Endothelial cell of umbilical vein (primary cell): ENCODE measurements around the gene TMEM120A. TPM values are rescaled to one million over a fixed set of nuclear protein-coding genes. Genes with fewer than 3 reads are reported as not detected.
A peak's percentile ranks its signal among the peaks of the same experiment; 100 is the strongest.

Experiments
- BruUV-seq: library from RNA; stranded (reverse); fragments of 400-500 nt; replicated peaks from 2 replicates; lab custom pipeline; 2021; lab: Mats Ljungman, UMichigan
- CTCF ChIA-PET: fragments of 300-600, 350-600 bp; sonication (Branson Sonifier 250); formaldehyde crosslinking; loops from one replicate; lab custom pipeline; 2021; ENCODE audit warnings: antibody characterized with exemption, inconsistent platforms; lab: Charles Lee
- POLR2A ChIA-PET: fragments of 300-600, 350-600 bp; sonication (Branson Sonifier 250); formaldehyde crosslinking; loops from one replicate; lab custom pipeline; 2021; ENCODE audit warnings: antibody characterized with exemption, inconsistent platforms; lab: Charles Lee
- DNase-seq: peaks from one replicate; pipeline ENCODE4 v3.0.0-alpha.2; 2011; ENCODE audit warnings: low read depth, low spot score
- FAIRE-seq: peaks from 2 replicates; lab custom pipeline; 2011; peaks lifted over from hg19 to GRCh38; lab: Jason Lieb, UNC
- H2AFZ ChIP-seq: 2 replicates; pipeline ENCODE4 v1.6.0; 2012; ENCODE audit warnings: low read depth, low read length, control low read depth, inconsistent platforms
- H3K27ac ChIP-seq: 2 replicates; pipeline ENCODE4 v1.5.1; 2011; ENCODE audit warnings: low read depth, mild to moderate bottlenecking, control low read depth, low read length, moderate library complexity; ENCODE audit not compliant: insufficient read depth
- H3K27me3 ChIP-seq, 2 experiments: 2 replicates each; pipeline versions ENCODE4 v1.6.0 to v1.6.1; 2011; ENCODE audit warnings: low read length in 2 of 2, mixed read lengths in 1 of 2; ENCODE audit not compliant: control insufficient read depth in 2 of 2, insufficient read depth in 2 of 2
- H3K36me3 ChIP-seq, 2 experiments: 2 replicates in 1 of 2; 3 replicates in 1 of 2; pipeline ENCODE4 v1.5.1; 2011; ENCODE audit warnings: low read length in 2 of 2, mild to moderate bottlenecking in 1 of 2, moderate library complexity in 1 of 2; ENCODE audit not compliant: control insufficient read depth in 2 of 2, insufficient read depth in 2 of 2; ENCODE audit errors: extremely low read depth in 1 of 2
- H3K4me1 ChIP-seq: 3 replicates; pipeline ENCODE4 v1.5.1; 2011; ENCODE audit warnings: mild to moderate bottlenecking, low read length; ENCODE audit not compliant: control insufficient read depth, insufficient read depth; ENCODE audit errors: extremely low read depth
- H3K4me2 ChIP-seq: 2 replicates; pipeline ENCODE4 v1.6.1; 2011; ENCODE audit warnings: low read length, control low read depth, mixed read lengths; ENCODE audit not compliant: insufficient read depth
- H3K4me3 ChIP-seq, 3 experiments: fragments of 200-600 bp in 1 of 3; sonication (generic), shearing (Covaris generic) in 1 of 3; replicated peaks in 1 of 3; 2 replicates each; pipeline ENCODE4 v1.5.1; 2011 to 2016; ENCODE audit warnings: control low read depth in 3 of 3, low read length in 3 of 3, mild to moderate bottlenecking in 2 of 3, inconsistent platforms in 1 of 3, low read depth in 1 of 3, moderate library complexity in 1 of 3; ENCODE audit not compliant: insufficient read depth in 1 of 3
- H3K79me2 ChIP-seq: 2 replicates; pipeline ENCODE4 v1.6.0; 2012; ENCODE audit warnings: low read length, inconsistent platforms; ENCODE audit not compliant: control insufficient read depth, insufficient read depth
- H3K9ac ChIP-seq: replicated peaks from 2 replicates; pipeline ENCODE3; 2011; ENCODE audit warnings: low read length, control low read depth; ENCODE audit not compliant: insufficient read depth; ENCODE audit errors: extremely low read depth
- H3K9me1 ChIP-seq: replicated peaks from 3 replicates; pipeline ENCODE4 v1.6.0; 2011; ENCODE audit warnings: mild to moderate bottlenecking, low read length; ENCODE audit not compliant: control insufficient read depth, insufficient read depth; ENCODE audit errors: extremely low read depth
- H3K9me3 ChIP-seq: replicated peaks from 2 replicates; pipeline ENCODE4 v1.5.1; 2012; ENCODE audit warnings: low read length, inconsistent platforms; ENCODE audit not compliant: control insufficient read depth, insufficient read depth
- H4K20me1 ChIP-seq: replicated peaks from 2 replicates; pipeline ENCODE3; 2011; ENCODE audit warnings: mild to moderate bottlenecking, low read length; ENCODE audit not compliant: control insufficient read depth, insufficient read depth; ENCODE audit errors: extremely low read depth
- EZH2 ChIP-seq: IDR thresholded peaks from 2 replicates; pipeline ENCODE4 v1.6.1; 2012; ENCODE audit warnings: borderline replicate concordance, low read depth, mild to moderate bottlenecking, moderate library complexity, low read length, inconsistent platforms; ENCODE audit not compliant: severe bottlenecking
- FOS ChIP-seq: IDR thresholded peaks from 2 replicates; pipeline ENCODE4 v1.6.1; 2011; ENCODE audit warnings: mild to moderate bottlenecking, low read length, moderate library complexity, borderline replicate concordance; ENCODE audit not compliant: insufficient read depth
- GATA2 ChIP-seq: IDR thresholded peaks from 2 replicates; pipeline ENCODE4 v1.7.0; 2011; ENCODE audit warnings: low read depth, mild to moderate bottlenecking, moderate library complexity, mixed read lengths, low read length; ENCODE audit not compliant: insufficient read length, insufficient read depth
- JUN ChIP-seq: IDR thresholded peaks from 2 replicates; pipeline ENCODE4 v1.6.1; 2011; ENCODE audit warnings: borderline replicate concordance, low read depth; ENCODE audit not compliant: insufficient read length, insufficient read depth
- MYC ChIP-seq: IDR thresholded peaks from one replicate; pipeline ENCODE4 v1.6.1; 2011; ENCODE audit warnings: mild to moderate bottlenecking, low read depth, low read length
- POLR2A ChIP-seq: IDR thresholded peaks from 2 replicates; pipeline ENCODE4 v1.6.1; 2012; ENCODE audit warnings: low read depth, mild to moderate bottlenecking, control low read depth, low read length
- POLR2AphosphoS5 ChIP-seq: IDR thresholded peaks from 2 replicates; pipeline ENCODE4 v1.6.1; 2012; ENCODE audit warnings: low read depth, mild to moderate bottlenecking, control low read depth, low read length, moderate library complexity; ENCODE audit not compliant: insufficient read depth
- dilution Hi-C: fragments of 300-500 bp; cut with MboI; formaldehyde crosslinking; loops from one replicate; pipeline ENCODE4 v1.15.0; 2019; ENCODE audit warnings: low sequenced_read_pairs; ENCODE audit not compliant: extremely low pct_ligation_motif_present
- intact Hi-C: fragments of 100-400 bp; cut with micrococcal nuclease; formaldehyde crosslinking; loops from one replicate; pipeline ENCODE4 v1.10.0; 2022
- polyA plus RNA-seq, 4 experiments: library from polyadenylated mRNA; depleted of rRNA in 3 of 4; stranded (reverse) in 3 of 4; unstranded in 1 of 4; fragments of >200 nt; gene quantifications; 2 replicates each; pipeline versions ENCODE4 v1.2.1 to v1.2.3, GENCODE V29; 2011 to 2012; ENCODE audit warnings: missing spikeins in 1 of 4
- total RNA-seq: library from RNA; stranded (reverse); gene quantifications from 2 replicates; pipeline ENCODE4 v1.2.3, GENCODE V29; 2021
- TF ChIP-seq, protein P1 (sequence below): IDR thresholded peaks from 2 replicates; pipeline ENCODE4 v1.6.1; 2011; ENCODE audit not compliant: insufficient read depth, insufficient read length
- TF ChIP-seq, protein P2 (sequence below), 2 donors: IDR thresholded peaks; 1 replicate in 1 of 2; 2 replicates in 1 of 2; pipeline ENCODE4 v1.5.1; 2011; ENCODE audit warnings: low read length in 2 of 2, mild to moderate bottlenecking in 2 of 2, moderate library complexity in 2 of 2, control low read depth in 1 of 2, inconsistent platforms in 1 of 2, low read depth in 1 of 2; ENCODE audit not compliant: insufficient read depth in 1 of 2; ENCODE audit errors: extremely low read depth in 1 of 2

Gene TMEM120A
- total and polyA plus RNA-seq, 2 donors (not counting 3 experiments of a cell fraction or from before 2014, with no cell fraction given), result 38.6 to 133 TPM

- POLR2A ChIA-PET, result no interaction called here
- Histone ChIP-seq H3K9ac (no peak overlapping the region), H3K79me2 (no peaks in the 10 kb centered on the region), H3K9me1 (no peaks in the 10 kb centered on the region), H3K4me3 (no peak overlapping the region), H4K20me1 (no peaks in the 10 kb centered on the region), H3K36me3 (no peaks in the 10 kb centered on the region), H3K27me3 (no peaks in the 10 kb centered on the region), H3K9me3 (no peaks in the 10 kb centered on the region), H3K4me1 (peaks cover 3% of the 10 kb centered on the region), H3K27ac (no peak overlapping the region), H3K4me2 (no peak overlapping the region), H2AFZ (no peak overlapping the region)
- FAIRE-seq, result peak; percentile 24
- CTCF ChIA-PET, result no interaction called here
- dilution Hi-C loops (no loop called here), intact Hi-C loops (no loop called here)
- DNase-seq, result no peak
- no peak for TF ChIP-seq JUN
- TF ChIP-seq, protein P1, sequence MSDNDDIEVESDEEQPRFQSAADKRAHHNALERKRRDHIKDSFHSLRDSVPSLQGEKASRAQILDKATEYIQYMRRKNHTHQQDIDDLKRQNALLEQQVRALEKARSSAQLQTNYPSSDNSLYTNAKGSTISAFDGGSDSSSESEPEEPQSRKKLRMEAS, result no peak
- TF ChIP-seq MYC, result no peak
- TF ChIP-seq, protein P2, sequence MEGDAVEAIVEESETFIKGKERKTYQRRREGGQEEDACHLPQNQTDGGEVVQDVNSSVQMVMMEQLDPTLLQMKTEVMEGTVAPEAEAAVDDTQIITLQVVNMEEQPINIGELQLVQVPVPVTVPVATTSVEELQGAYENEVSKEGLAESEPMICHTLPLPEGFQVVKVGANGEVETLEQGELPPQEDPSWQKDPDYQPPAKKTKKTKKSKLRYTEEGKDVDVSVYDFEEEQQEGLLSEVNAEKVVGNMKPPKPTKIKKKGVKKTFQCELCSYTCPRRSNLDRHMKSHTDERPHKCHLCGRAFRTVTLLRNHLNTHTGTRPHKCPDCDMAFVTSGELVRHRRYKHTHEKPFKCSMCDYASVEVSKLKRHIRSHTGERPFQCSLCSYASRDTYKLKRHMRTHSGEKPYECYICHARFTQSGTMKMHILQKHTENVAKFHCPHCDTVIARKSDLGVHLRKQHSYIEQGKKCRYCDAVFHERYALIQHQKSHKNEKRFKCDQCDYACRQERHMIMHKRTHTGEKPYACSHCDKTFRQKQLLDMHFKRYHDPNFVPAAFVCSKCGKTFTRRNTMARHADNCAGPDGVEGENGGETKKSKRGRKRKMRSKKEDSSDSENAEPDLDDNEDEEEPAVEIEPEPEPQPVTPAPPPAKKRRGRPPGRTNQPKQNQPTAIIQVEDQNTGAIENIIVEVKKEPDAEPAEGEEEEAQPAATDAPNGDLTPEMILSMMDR (IDR thresholded peaks at IDR 0.05; ENCODE audit: extremely low read depth in 1 of 2, insufficient read depth in 1 of 2, low read depth in 1 of 2, low read length in 2 of 2), result no peak
- TF ChIP-seq POLR2AphosphoS5, result no peak
- TF ChIP-seq GATA2, result no peak
- no peak for TF ChIP-seq EZH2
- TF ChIP-seq FOS, result no peak
- TF ChIP-seq POLR2A, result no peak
- BruUV-seq, result no TSS peak
These were observed 48.9 kb downstream of the TMEM120A start for GRCh38 chr7:75945297-75946168.
